SJSA1 (cell line): ENCODE measurements around the gene TRRAP. TPM values are rescaled to one million over a fixed set of nuclear protein-coding genes. Genes with fewer than 3 reads are reported as not detected.

Experiments
- DNase-seq, 2 experiments: peaks; one replicate each; pipeline ENCODE4 v3.0.0-alpha.2; 2015 to 2020; ENCODE audit warnings: low spot score in 2 of 2, low read depth in 1 of 2
- H3K27ac ChIP-seq: fragments of 250-450 bp; sonication (Bioruptor Pico); 2 replicates; pipeline ENCODE4 v1.5.1; 2020; ENCODE audit warnings: mild to moderate bottlenecking, moderate library complexity
- H3K27me3 ChIP-seq: fragments of 250-450 bp; sonication (Bioruptor Pico); replicated peaks from 2 replicates; pipeline ENCODE4 v1.5.1; 2020; ENCODE audit warnings: mild to moderate bottlenecking, moderate library complexity
- H3K36me3 ChIP-seq: fragments of 250-450 bp; sonication (Bioruptor Pico); 2 replicates; pipeline ENCODE4 v1.5.1; 2020; ENCODE audit warnings: mild to moderate bottlenecking
- H3K4me1 ChIP-seq: fragments of 250-450 bp; sonication (Bioruptor Pico); replicated peaks from 2 replicates; pipeline ENCODE4 v1.6.1; 2021; ENCODE audit warnings: mild to moderate bottlenecking
- H3K4me3 ChIP-seq: fragments of 250-450 bp; sonication (Bioruptor Pico); 2 replicates; pipeline ENCODE4 v1.5.1; 2020; ENCODE audit warnings: mild to moderate bottlenecking
- H3K9me3 ChIP-seq: fragments of 250-450 bp; sonication (Bioruptor Pico); replicated peaks from 2 replicates; pipeline ENCODE4 v1.5.1; 2020; ENCODE audit warnings: mild to moderate bottlenecking
- total RNA-seq: library from RNA; depleted of rRNA; stranded (reverse); fragments of >200 nt; shearing (Covaris generic); gene quantifications from 2 replicates; pipeline ENCODE4 v1.2.3, GENCODE V29; 2014

TRRAP gene
- total RNA-seq, 1 experiment from 2014 or later, result 12.7 TPM

GRCh38 chr7:98855610-98856422, 22.5 kb upstream of the TRRAP start:
- H3K27ac ChIP-seq, result no peak overlapping the region
- peaks cover 25% of the 10 kb centered on the region for H3K4me1 ChIP-seq
- no peaks in the 10 kb centered on the region for H3K36me3 ChIP-seq
- DNase-seq, result no peak
- no peaks in the 10 kb centered on the region for H3K9me3 ChIP-seq
- H3K4me3 ChIP-seq, result no peak overlapping the region
- H3K27me3 ChIP-seq, result no peaks in the 10 kb centered on the region

- Histone ChIP-seq H3K27me3 (no peaks in the 10 kb centered on the region), H3K4me3 (no peak overlapping the region), H3K27ac (no peak overlapping the region), H3K9me3 (no peaks in the 10 kb centered on the region), H3K36me3 (no peaks in the 10 kb centered on the region), H3K4me1 (peaks cover 11% of the 10 kb centered on the region)
- no peak for DNase-seq
Observed at GRCh38 chr7:98860071-98860470, 18.3 kb upstream of the TRRAP start.

- H3K9me3 ChIP-seq, result no peaks in the 10 kb centered on the region
- no peak overlapping the region for H3K4me3 ChIP-seq
- no peak overlapping the region for H3K27ac ChIP-seq
- peaks cover 24% of the 10 kb centered on the region for H3K4me1 ChIP-seq
- DNase-seq, result no peak
- H3K36me3 ChIP-seq, result no peaks in the 10 kb centered on the region
- H3K27me3 ChIP-seq, result no peaks in the 10 kb centered on the region
Observed at GRCh38 chr7:98862203-98862602, 16.1 kb upstream of the TRRAP start.

- Histone ChIP-seq H3K36me3 (no peaks in the 10 kb centered on the region), H3K27me3 (no peaks in the 10 kb centered on the region), H3K27ac (no peak overlapping the region), H3K9me3 (no peaks in the 10 kb centered on the region), H3K4me1 (peaks cover 24% of the 10 kb centered on the region), H3K4me3 (no peak overlapping the region)
- DNase-seq, result no peak
Observed at GRCh38 chr7:98862716-98863420, 15.5 kb upstream of the TRRAP start.

- DNase-seq, result no peak
- Histone ChIP-seq H3K9me3 (no peaks in the 10 kb centered on the region), H3K36me3 (no peaks in the 10 kb centered on the region), H3K27ac (no peak overlapping the region), H3K4me1 (peaks cover 24% of the 10 kb centered on the region), H3K4me3 (no peak overlapping the region), H3K27me3 (no peaks in the 10 kb centered on the region)
Observed at GRCh38 chr7:98863601-98864000, 14.7 kb upstream of the TRRAP start.

- Histone ChIP-seq H3K36me3 (no peaks in the 10 kb centered on the region), H3K4me3 (no peak overlapping the region), H3K4me1 (peaks cover 30% of the 10 kb centered on the region), H3K27me3 (no peaks in the 10 kb centered on the region), H3K9me3 (no peaks in the 10 kb centered on the region; the same call in 1 of the 2 replicates), H3K27ac (peak overlapping the region; percentile 69)
- peak; percentile 60 to 62 for DNase-seq
Observed at GRCh38 chr7:98864731-98865453, 13.4 kb upstream of the TRRAP start.

- DNase-seq, result no peak
- no peaks in the 10 kb centered on the region; the same call in 1 of the 2 replicates for H3K9me3 ChIP-seq
- peaks cover 37% of the 10 kb centered on the region for H3K4me1 ChIP-seq
- no peaks in the 10 kb centered on the region for H3K36me3 ChIP-seq
- no peak overlapping the region for H3K27ac ChIP-seq
- no peaks in the 10 kb centered on the region for H3K27me3 ChIP-seq
- H3K4me3 ChIP-seq, result no peak overlapping the region
Observed at GRCh38 chr7:98866351-98866750, 12.0 kb upstream of the TRRAP start.

GRCh38 chr7:98866765-98867164, 11.6 kb upstream of the TRRAP start:
- Histone ChIP-seq H3K27me3 (no peaks in the 10 kb centered on the region), H3K27ac (no peak overlapping the region), H3K9me3 (no peaks in the 10 kb centered on the region; the same call in 1 of the 2 replicates), H3K4me3 (no peak overlapping the region), H3K36me3 (no peaks in the 10 kb centered on the region), H3K4me1 (peaks cover 37% of the 10 kb centered on the region)
- no peak for DNase-seq

GRCh38 chr7:98868450-98868849, 9.9 kb upstream of the TRRAP start:
- H3K27ac ChIP-seq, result no peak overlapping the region

GRCh38 chr7:98869027-98869596, 9.2 kb upstream of the TRRAP start:
- H3K36me3 ChIP-seq, result no peaks in the 10 kb centered on the region
- H3K9me3 ChIP-seq, result no peaks in the 10 kb centered on the region; the same call in 1 of the 2 replicates
- no peak for DNase-seq
- no peaks in the 10 kb centered on the region for H3K27me3 ChIP-seq
- peaks cover 35% of the 10 kb centered on the region for H3K4me1 ChIP-seq
- no peak overlapping the region for H3K27ac ChIP-seq
- H3K4me3 ChIP-seq, result no peak overlapping the region

More at GRCh38 chr7:98868450-98868849, 9.9 kb upstream of the TRRAP start:
- Histone ChIP-seq H3K36me3 (no peaks in the 10 kb centered on the region), H3K4me1 (peaks cover 37% of the 10 kb centered on the region), H3K9me3 (no peaks in the 10 kb centered on the region; the same call in 1 of the 2 replicates), H3K4me3 (no peak overlapping the region), H3K27me3 (no peaks in the 10 kb centered on the region)
- no peak for DNase-seq

- Histone ChIP-seq H3K36me3 (no peaks in the 10 kb centered on the region), H3K4me3 (peak within 1 kb of the TSS; percentile 43), H3K27me3 (no peaks in the 10 kb centered on the region), H3K9me3 (no peaks in the 10 kb centered on the region; the same call in 1 of the 2 replicates), H3K27ac (no peak within 1 kb of the TSS), H3K4me1 (peaks cover 29% of the 10 kb centered on the region)
- DNase-seq, result no peak
Observed at GRCh38 chr7:98869597-98870120, 8.7 kb upstream of the TRRAP start, which contains the start of gene TMEM130. TSS of gene TMEM130 (minus strand) at chr7:98870014. CDS start at chr7:98869861, 153 bp downstream.

- Histone ChIP-seq H3K27ac (no peak overlapping the region), H3K4me1 (peaks cover 24% of the 10 kb centered on the region), H3K4me3 (peak overlapping the region; percentile 43), H3K36me3 (no peaks in the 10 kb centered on the region), H3K27me3 (no peaks in the 10 kb centered on the region), H3K9me3 (no peaks in the 10 kb centered on the region; the same call in 1 of the 2 replicates)
- DNase-seq, result peak; percentile 33 to 82
Observed at GRCh38 chr7:98870121-98870651, 8.1 kb upstream of the TRRAP start.
